Measurements from ENCODE around the gene TENM4. TPM values are rescaled to one million over a fixed set of nuclear protein-coding genes. Genes with fewer than 3 reads are reported as not detected.
"Not testable (repeated sequence)": the region's sequence is repeated elsewhere in the genome, so short reads cannot be mapped to it uniquely, and the experiment has no call there.

The TENM4 gene
- polyA plus RNA-seq, 1 donor from 2014 or later = 16.8 TPM

GRCh38 chr11:78884761-78885160, 556.1 kb downstream of the TENM4 start:
- Histone ChIP-seq H3K27me3 (ENCODE audit: insufficient read depth, low read depth, low read length) (no peaks in the 10 kb centered on the region), H3F3A (ENCODE audit: insufficient read depth, low read length, poor library complexity, severe bottlenecking) (no peaks in the 10 kb centered on the region), H3K9me2 (ENCODE audit: insufficient read depth, low read length) (no peaks in the 10 kb centered on the region), H4K20me1 (ENCODE audit: insufficient read depth) (no peaks in the 10 kb centered on the region), H3K27ac (ENCODE audit: low read length) (no peak overlapping the region), H3K4me3 (ENCODE audit: low read length) (no peak overlapping the region), H3K9ac (ENCODE audit: low read length) (no peak overlapping the region), H3K9me3 (ENCODE audit: low read length) (no peaks in the 10 kb centered on the region), H3K36me3 (ENCODE audit: insufficient read depth, low read length) (peaks cover 8% of the 10 kb centered on the region), H3K79me2 (replicated peaks; ENCODE audit: insufficient read depth, low read length) (no peaks in the 10 kb centered on the region), H2AFZ (ENCODE audit: low read depth, low read length) (no peak overlapping the region), H3K4me2 (ENCODE audit: low read length) (no peak overlapping the region)
- no peak for TF ChIP-seq EP300 (conservative IDR thresholded peaks at IDR 0.05; ENCODE audit: poor library complexity, severe bottlenecking)
- TF ChIP-seq REST (IDR thresholded peaks at IDR 0.05; ENCODE audit: borderline replicate concordance) = no peak
- no peak for TF ChIP-seq RAD21 (conservative IDR thresholded peaks at IDR 0.05)
- no peak for TF ChIP-seq EZH2 (IDR thresholded peaks at IDR 0.05; ENCODE audit: borderline replicate concordance, insufficient read depth, low read length, poor library complexity, severe bottlenecking)
- TF ChIP-seq MXI1 (conservative IDR thresholded peaks at IDR 0.05; ENCODE audit: poor library complexity, severe bottlenecking) = no peak
- TF ChIP-seq CTCF (IDR thresholded peaks at IDR 0.05; ENCODE audit: poor library complexity, severe bottlenecking) = no peak
- no peak for TF ChIP-seq TAF1 (IDR thresholded peaks at IDR 0.05; ENCODE audit: low read depth)
- TF ChIP-seq SMC3 (conservative IDR thresholded peaks at IDR 0.05; ENCODE audit: poor library complexity) = no peak
- TF ChIP-seq POLR2AphosphoS5 (IDR thresholded peaks at IDR 0.05) = no peak

GRCh38 chr11:78883506-78883905, 557.3 kb downstream of the TENM4 start:
- no peaks in the 10 kb centered on the region for H3K79me2 ChIP-seq (replicated peaks; ENCODE audit: insufficient read depth, low read length)
- no peak overlapping the region for H3K9ac ChIP-seq (ENCODE audit: low read length)
- H2AFZ ChIP-seq (ENCODE audit: low read depth, low read length) = no peak overlapping the region
- no peak for TF ChIP-seq EP300 (conservative IDR thresholded peaks at IDR 0.05; ENCODE audit: poor library complexity, severe bottlenecking)
- TF ChIP-seq TAF1 (IDR thresholded peaks at IDR 0.05; ENCODE audit: low read depth) = no peak
- no peak for TF ChIP-seq REST (IDR thresholded peaks at IDR 0.05; ENCODE audit: borderline replicate concordance)
- TF ChIP-seq POLR2AphosphoS5 (IDR thresholded peaks at IDR 0.05) = no peak
- no peak overlapping the region for H3K27ac ChIP-seq (ENCODE audit: low read length)
- peaks cover 4% of the 10 kb centered on the region for H3K9me3 ChIP-seq (ENCODE audit: low read length)
- H3K9me2 ChIP-seq (ENCODE audit: insufficient read depth, low read length) = no peaks in the 10 kb centered on the region
- no peaks in the 10 kb centered on the region for H3K27me3 ChIP-seq (ENCODE audit: insufficient read depth, low read depth, low read length)
- H3F3A ChIP-seq (ENCODE audit: insufficient read depth, low read length, poor library complexity, severe bottlenecking) = no peaks in the 10 kb centered on the region
- no peak overlapping the region for H3K4me2 ChIP-seq (ENCODE audit: low read length)
- H3K4me3 ChIP-seq (ENCODE audit: low read length) = no peak overlapping the region
- peaks cover 4% of the 10 kb centered on the region for H3K36me3 ChIP-seq (ENCODE audit: insufficient read depth, low read length)
- no peaks in the 10 kb centered on the region for H4K20me1 ChIP-seq (ENCODE audit: insufficient read depth)

GRCh38 chr11:78879094-78879980, 561.5 kb downstream of the TENM4 start:
- peaks cover 12% of the 10 kb centered on the region for H3K36me3 ChIP-seq (ENCODE audit: insufficient read depth, low read length)
- not testable (repeated sequence) for H3K9ac ChIP-seq (ENCODE audit: low read length); H3F3A ChIP-seq (ENCODE audit: insufficient read depth, low read length, poor library complexity, severe bottlenecking); H3K9me2 ChIP-seq (ENCODE audit: insufficient read depth, low read length); H2AFZ ChIP-seq (ENCODE audit: low read depth, low read length); H3K4me3 ChIP-seq (ENCODE audit: low read length); H3K27ac ChIP-seq (ENCODE audit: low read length); H3K9me3 ChIP-seq (ENCODE audit: low read length); H3K27me3 ChIP-seq (ENCODE audit: insufficient read depth, low read depth, low read length); H4K20me1 ChIP-seq (ENCODE audit: insufficient read depth); H3K4me2 ChIP-seq (ENCODE audit: low read length); H3K79me2 ChIP-seq (replicated peaks; ENCODE audit: insufficient read depth, low read length)
